Panc1 (cell line): Measurements from ENCODE around the gene THSD7B. TPM values are rescaled to one million over a fixed set of nuclear protein-coding genes. Genes with fewer than 3 reads are reported as not detected.

Experiments used
- ATAC-seq: fragments of 200-7000 bp; cut with Tn5 transposase; 2 replicates; pipeline ENCODE4 v1.9.1; 2020; ENCODE audit warnings: mild to moderate bottlenecking, moderate library complexity
- BruUV-seq: library from RNA; stranded (reverse); fragments of 400-500 nt; replicated peaks from 2 replicates; lab custom pipeline; 2021; lab: Mats Ljungman, UMichigan
- CTCF ChIA-PET: fragments of 300-600 bp; sonication (Branson Sonifier 250); formaldehyde crosslinking; loops from one replicate; lab custom pipeline; 2022; ENCODE audit warnings: antibody characterized with exemption; lab: Charles Lee
- POLR2A ChIA-PET: fragments of 300-600 bp; sonication (Branson Sonifier 250); formaldehyde crosslinking; loops from one replicate; lab custom pipeline; 2022; ENCODE audit warnings: antibody characterized with exemption; lab: Charles Lee
- DNase-seq: peaks from one replicate; pipeline ENCODE4 v3.0.0-alpha.2; 2010; ENCODE audit warnings: low read depth, low spot score
- H3K27ac ChIP-seq: 2 replicates; pipeline ENCODE4 v1.5.1; 2011; ENCODE audit warnings: mild to moderate bottlenecking, low read length, inconsistent platforms
- H3K27me3 ChIP-seq: fragments of 200-500 bp; sonication (Bioruptor generic); 2 replicates; pipeline ENCODE4 v1.6.0; 2014; ENCODE audit warnings: low read length, inconsistent platforms; ENCODE audit not compliant: control insufficient read depth, insufficient read depth
- H3K36me3 ChIP-seq: fragments of 200-500 bp; sonication (Bioruptor generic); 2 replicates; pipeline ENCODE4 v1.5.1; 2014; ENCODE audit warnings: inconsistent platforms, mild to moderate bottlenecking, low read length, moderate library complexity; ENCODE audit not compliant: control insufficient read depth, insufficient read depth
- H3K4me1 ChIP-seq: 2 replicates; pipeline ENCODE4 v1.5.1; 2011; ENCODE audit warnings: inconsistent platforms, mild to moderate bottlenecking, low read length, moderate library complexity; ENCODE audit not compliant: control insufficient read depth, insufficient read depth
- H3K4me3 ChIP-seq, 2 experiments: 2 replicates each; pipeline ENCODE4 v1.5.1; 2011 to 2012; ENCODE audit warnings: low read depth in 2 of 2, low read length in 2 of 2, mild to moderate bottlenecking in 2 of 2, inconsistent platforms in 1 of 2, moderate library complexity in 1 of 2
- H3K9me3 ChIP-seq: fragments of 200-500 bp; sonication (Bioruptor generic); 2 replicates; pipeline ENCODE4 v1.5.1; 2014; ENCODE audit warnings: low read depth, mild to moderate bottlenecking, inconsistent platforms, low read length, moderate library complexity; ENCODE audit not compliant: control insufficient read depth, insufficient read depth
- POLR2AphosphoS5 ChIP-seq: IDR thresholded peaks from 2 replicates; pipeline ENCODE4 v1.6.1; 2012; ENCODE audit warnings: mild to moderate bottlenecking, low read depth, low read length, moderate library complexity
- REST ChIP-seq, 2 experiments: IDR thresholded peaks; 2 replicates each; pipeline ENCODE4 v1.6.1; 2011 to 2012; ENCODE audit warnings: low read depth in 2 of 2, control low read depth in 1 of 2, low read length in 1 of 2, mild to moderate bottlenecking in 1 of 2, moderate library complexity in 1 of 2; ENCODE audit not compliant: insufficient read depth in 1 of 2
- SIN3A ChIP-seq: IDR thresholded peaks from 2 replicates; pipeline ENCODE4 v1.6.1; 2012; ENCODE audit warnings: low read depth, mild to moderate bottlenecking, low read length, moderate library complexity, borderline replicate concordance; ENCODE audit not compliant: insufficient read depth
- TCF7L2 ChIP-seq: IDR thresholded peaks from 2 replicates; pipeline ENCODE4 v1.6.1; 2011; ENCODE audit warnings: mild to moderate bottlenecking, low read depth, low read length, inconsistent platforms
- in situ Hi-C: cut with HindIII; loops from 2 replicates; pipeline ENCODE4 v1.10.0; 2016; ENCODE audit warnings: low sequenced_read_pairs, low pct_unique_long_range_greater_than_20kb
- intact Hi-C: fragments of 100-400 bp; cut with micrococcal nuclease; formaldehyde crosslinking; loops from one replicate; pipeline ENCODE4 v1.10.0; 2022; ENCODE audit not compliant: unreplicated experiment
- total RNA-seq: library from RNA; stranded (reverse); gene quantifications from one replicate; pipeline ENCODE4 v1.2.1, GENCODE V29; 2021; ENCODE audit not compliant: unreplicated experiment
- TF ChIP-seq, protein P1 (sequence below): fragments of 450-650 bp; IDR thresholded peaks from 2 replicates; pipeline ENCODE4 v1.5.1; 2017; ENCODE audit warnings: mild to moderate bottlenecking

The THSD7B gene
- total RNA-seq, 1 experiment from 2014 or later = not detected

GRCh38 chr2:136769871-136770270, 4.5 kb downstream of the THSD7B start:
- no TSS peak for BruUV-seq
- ChIA-PET POLR2A (no interaction called here), CTCF (no interaction called here)
- Histone ChIP-seq H3K4me1 (no peaks in the 10 kb centered on the region), H3K27me3 (peaks cover 2% of the 10 kb centered on the region; the same call in 1 of the 2 replicates), H3K4me3 (no peak overlapping the region), H3K9me3 (no peaks in the 10 kb centered on the region), H3K36me3 (no peaks in the 10 kb centered on the region), H3K27ac (no peak overlapping the region)
- ATAC-seq (no peak), DNase-seq (no peak)
- TF ChIP-seq TCF7L2 (no peak), SIN3A (no peak), POLR2AphosphoS5 (no peak)
- TF ChIP-seq, protein P1, sequence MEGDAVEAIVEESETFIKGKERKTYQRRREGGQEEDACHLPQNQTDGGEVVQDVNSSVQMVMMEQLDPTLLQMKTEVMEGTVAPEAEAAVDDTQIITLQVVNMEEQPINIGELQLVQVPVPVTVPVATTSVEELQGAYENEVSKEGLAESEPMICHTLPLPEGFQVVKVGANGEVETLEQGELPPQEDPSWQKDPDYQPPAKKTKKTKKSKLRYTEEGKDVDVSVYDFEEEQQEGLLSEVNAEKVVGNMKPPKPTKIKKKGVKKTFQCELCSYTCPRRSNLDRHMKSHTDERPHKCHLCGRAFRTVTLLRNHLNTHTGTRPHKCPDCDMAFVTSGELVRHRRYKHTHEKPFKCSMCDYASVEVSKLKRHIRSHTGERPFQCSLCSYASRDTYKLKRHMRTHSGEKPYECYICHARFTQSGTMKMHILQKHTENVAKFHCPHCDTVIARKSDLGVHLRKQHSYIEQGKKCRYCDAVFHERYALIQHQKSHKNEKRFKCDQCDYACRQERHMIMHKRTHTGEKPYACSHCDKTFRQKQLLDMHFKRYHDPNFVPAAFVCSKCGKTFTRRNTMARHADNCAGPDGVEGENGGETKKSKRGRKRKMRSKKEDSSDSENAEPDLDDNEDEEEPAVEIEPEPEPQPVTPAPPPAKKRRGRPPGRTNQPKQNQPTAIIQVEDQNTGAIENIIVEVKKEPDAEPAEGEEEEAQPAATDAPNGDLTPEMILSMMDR = no peak
- in situ Hi-C loops (no loop called here), intact Hi-C loops (no loop called here)

DNA sequence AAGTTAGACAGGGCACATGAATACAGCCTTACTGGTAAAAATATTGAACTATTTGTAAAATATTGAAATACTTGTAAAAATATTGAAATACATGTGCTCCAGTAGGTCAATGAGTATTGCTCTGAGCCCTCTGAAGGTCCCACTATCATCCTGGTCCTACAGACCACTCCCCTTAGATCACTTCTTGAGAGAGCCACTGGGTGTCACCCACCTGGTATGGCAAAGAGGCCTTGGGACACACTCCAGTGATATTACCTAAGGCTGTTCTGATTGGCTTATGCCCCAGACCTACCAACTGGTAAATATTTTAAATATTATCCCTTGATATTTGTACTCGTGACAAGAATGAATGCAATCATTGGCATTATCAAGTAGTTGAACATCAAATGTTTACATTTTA, 5.0 kb downstream of the THSD7B start:
- H3K9me3 ChIP-seq = no peaks in the 10 kb centered on the region
- no peaks in the 10 kb centered on the region for H3K36me3 ChIP-seq
- no peak for TF ChIP-seq SIN3A
- no peak for TF ChIP-seq REST (IDR thresholded peaks at IDR 0.05; ENCODE audit: insufficient read depth in 1 of 2, low read depth in 2 of 2, low read length in 1 of 2)
- TF ChIP-seq, protein P1 = no peak
- TF ChIP-seq TCF7L2 = no peak
- no peak for TF ChIP-seq POLR2AphosphoS5
- ChIA-PET POLR2A (no interaction called here), CTCF (no interaction called here)
- no peaks in the 10 kb centered on the region for H3K4me1 ChIP-seq
- BruUV-seq = no TSS peak
- no peak overlapping the region for H3K27ac ChIP-seq
- no peak for DNase-seq
- no peak overlapping the region for H3K4me3 ChIP-seq
- no peak for ATAC-seq
- peaks cover 2% of the 10 kb centered on the region; the same call in 1 of the 2 replicates for H3K27me3 ChIP-seq
- in situ Hi-C loops (no loop called here), intact Hi-C loops (no loop called here)
